ENCODE results near the gene SETBP1. TPM values are rescaled to one million over a fixed set of nuclear protein-coding genes. Genes with fewer than 3 reads are reported as not detected.

The SETBP1 gene
- polyA plus RNA-seq, 1 experiment = 0.71 TPM

DNA sequence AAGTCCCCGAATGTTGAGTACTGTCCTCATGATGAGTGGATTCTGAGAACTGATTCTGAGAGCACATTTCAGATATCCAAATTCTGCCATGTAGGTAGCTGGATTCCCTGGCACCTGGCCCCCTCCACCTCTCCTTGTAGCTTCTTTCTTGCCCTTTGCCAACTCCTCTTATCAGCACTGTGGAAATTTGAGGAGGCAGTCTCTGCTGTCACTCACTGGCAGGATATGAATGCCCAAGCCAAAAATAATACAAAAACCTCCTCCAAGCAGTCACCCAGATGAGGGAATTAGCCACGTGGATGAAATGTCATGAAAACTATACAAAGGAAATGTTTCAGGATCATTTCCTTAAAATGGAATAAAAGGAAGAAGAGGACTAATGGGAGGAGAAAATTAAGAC is 276.8 kb downstream of the SETBP1 start:
- DNase-seq (ENCODE audit: low read depth, low spot score) = no peak
- CTCF ChIA-PET = interaction anchor here (1.1 kb wide), 1 partner anchor 427 kb away, joined by 3 read pairs; no protein-coding TSS in a partner anchor
- Histone ChIP-seq H3K27me3 (ENCODE audit: control insufficient read depth, insufficient read depth, low read length) (no peaks in the 10 kb centered on the region), H3K27ac (ENCODE audit: low read depth, low read length) (no peak overlapping the region), H3K4me3 (ENCODE audit: low read depth, low read length) (no peak overlapping the region), H3K9me3 (ENCODE audit: control insufficient read depth, insufficient read depth, low read length) (no peaks in the 10 kb centered on the region)
- POLR2A ChIA-PET = no interaction called here
- TF ChIP-seq, protein P1, sequence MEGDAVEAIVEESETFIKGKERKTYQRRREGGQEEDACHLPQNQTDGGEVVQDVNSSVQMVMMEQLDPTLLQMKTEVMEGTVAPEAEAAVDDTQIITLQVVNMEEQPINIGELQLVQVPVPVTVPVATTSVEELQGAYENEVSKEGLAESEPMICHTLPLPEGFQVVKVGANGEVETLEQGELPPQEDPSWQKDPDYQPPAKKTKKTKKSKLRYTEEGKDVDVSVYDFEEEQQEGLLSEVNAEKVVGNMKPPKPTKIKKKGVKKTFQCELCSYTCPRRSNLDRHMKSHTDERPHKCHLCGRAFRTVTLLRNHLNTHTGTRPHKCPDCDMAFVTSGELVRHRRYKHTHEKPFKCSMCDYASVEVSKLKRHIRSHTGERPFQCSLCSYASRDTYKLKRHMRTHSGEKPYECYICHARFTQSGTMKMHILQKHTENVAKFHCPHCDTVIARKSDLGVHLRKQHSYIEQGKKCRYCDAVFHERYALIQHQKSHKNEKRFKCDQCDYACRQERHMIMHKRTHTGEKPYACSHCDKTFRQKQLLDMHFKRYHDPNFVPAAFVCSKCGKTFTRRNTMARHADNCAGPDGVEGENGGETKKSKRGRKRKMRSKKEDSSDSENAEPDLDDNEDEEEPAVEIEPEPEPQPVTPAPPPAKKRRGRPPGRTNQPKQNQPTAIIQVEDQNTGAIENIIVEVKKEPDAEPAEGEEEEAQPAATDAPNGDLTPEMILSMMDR (IDR thresholded peaks at IDR 0.05; ENCODE audit: low read depth, low read length) = no peak

DNA sequence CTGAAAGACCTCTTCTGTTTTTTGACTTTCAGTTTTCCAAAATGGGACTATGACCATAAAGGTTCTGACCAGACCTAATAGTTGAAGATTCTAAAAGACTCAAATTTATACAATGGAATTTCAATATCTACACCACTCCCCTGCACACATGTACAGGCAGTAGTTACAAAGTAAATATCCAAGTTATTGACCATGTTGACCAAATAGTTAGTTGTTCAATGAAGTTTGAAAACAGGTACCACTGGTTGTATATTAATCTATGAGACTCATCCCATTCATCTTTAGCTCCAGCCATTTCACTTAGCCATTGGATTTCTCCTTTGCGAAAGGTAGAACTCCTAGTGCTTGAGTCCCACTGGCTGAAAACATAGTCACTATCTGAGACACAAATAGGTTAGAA is 277.4 kb downstream of the SETBP1 start:
- no peak for DNase-seq (ENCODE audit: low read depth, low spot score)
- no peaks in the 10 kb centered on the region for H3K27me3 ChIP-seq (ENCODE audit: control insufficient read depth, insufficient read depth, low read length)
- H3K4me3 ChIP-seq (ENCODE audit: low read depth, low read length) = no peak overlapping the region
- ChIA-PET CTCF (interaction anchor here (1.1 kb wide), 1 partner anchor 426 kb away, joined by 3 read pairs; no protein-coding TSS in a partner anchor), POLR2A (no interaction called here)
- H3K27ac ChIP-seq (ENCODE audit: low read depth, low read length) = no peak overlapping the region
- no peaks in the 10 kb centered on the region for H3K9me3 ChIP-seq (ENCODE audit: control insufficient read depth, insufficient read depth, low read length)
- TF ChIP-seq, protein P1 (IDR thresholded peaks at IDR 0.05; ENCODE audit: low read depth, low read length) = no peak

DNA sequence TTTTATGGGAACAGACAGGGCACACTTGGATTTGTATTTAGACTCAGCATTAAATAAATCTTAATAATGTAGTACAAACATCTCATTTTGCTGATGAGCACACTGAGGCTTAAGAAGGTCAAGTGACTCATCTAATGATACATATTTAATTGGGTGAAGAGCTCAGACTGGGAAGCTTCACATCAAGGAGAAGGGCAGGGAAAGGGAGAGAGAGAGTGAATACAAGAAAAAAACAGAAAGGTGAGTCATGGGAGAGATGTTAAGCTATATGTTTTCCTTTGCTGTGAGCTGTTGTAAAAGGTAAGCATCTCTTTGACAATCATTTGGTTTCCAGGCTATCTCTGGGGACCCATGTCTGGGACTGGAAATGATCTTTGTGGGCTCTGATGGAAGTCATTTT is 277.8 kb downstream of the SETBP1 start:
- Histone ChIP-seq H3K4me3 (ENCODE audit: low read depth, low read length) (no peak overlapping the region), H3K27me3 (ENCODE audit: control insufficient read depth, insufficient read depth, low read length) (no peaks in the 10 kb centered on the region), H3K27ac (ENCODE audit: low read depth, low read length) (no peak overlapping the region), H3K9me3 (ENCODE audit: control insufficient read depth, insufficient read depth, low read length) (no peaks in the 10 kb centered on the region)
- TF ChIP-seq, protein P1 (IDR thresholded peaks at IDR 0.05; ENCODE audit: low read depth, low read length) = no peak
- ChIA-PET CTCF (interaction anchor here (1.1 kb wide), 1 partner anchor 426 kb away, joined by 3 read pairs; no protein-coding TSS in a partner anchor), POLR2A (no interaction called here)
- no peak for DNase-seq (ENCODE audit: low read depth, low spot score)

DNA sequence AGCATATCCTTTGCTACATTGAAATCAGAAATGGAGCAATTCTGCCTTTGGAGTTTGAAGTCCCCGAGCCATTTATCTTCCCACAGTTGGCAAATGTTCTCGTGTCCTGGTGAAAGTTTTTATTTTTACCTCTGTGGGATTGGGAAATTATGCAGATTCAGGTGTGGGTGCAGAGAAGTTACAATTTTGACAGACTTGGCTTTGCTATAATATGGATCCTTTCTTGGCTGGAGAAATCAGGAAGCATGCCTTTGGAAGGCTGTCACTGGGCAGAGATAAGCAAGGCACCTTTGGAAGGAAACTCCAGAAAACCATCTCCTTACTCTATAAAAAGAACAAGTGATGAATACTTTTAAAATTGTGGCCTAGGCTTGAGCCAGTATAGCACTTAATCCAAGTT is 278.3 kb downstream of the SETBP1 start:
- H3K27ac ChIP-seq (ENCODE audit: low read depth, low read length) = no peak overlapping the region
- H3K9me3 ChIP-seq (ENCODE audit: control insufficient read depth, insufficient read depth, low read length) = no peaks in the 10 kb centered on the region
- DNase-seq (ENCODE audit: low read depth, low spot score) = no peak
- ChIA-PET CTCF (no interaction called here), POLR2A (no interaction called here)
- no peak overlapping the region for H3K4me3 ChIP-seq (ENCODE audit: low read depth, low read length)
- TF ChIP-seq, protein P1 (IDR thresholded peaks at IDR 0.05; ENCODE audit: low read depth, low read length) = no peak
- no peaks in the 10 kb centered on the region for H3K27me3 ChIP-seq (ENCODE audit: control insufficient read depth, insufficient read depth, low read length)

DNA sequence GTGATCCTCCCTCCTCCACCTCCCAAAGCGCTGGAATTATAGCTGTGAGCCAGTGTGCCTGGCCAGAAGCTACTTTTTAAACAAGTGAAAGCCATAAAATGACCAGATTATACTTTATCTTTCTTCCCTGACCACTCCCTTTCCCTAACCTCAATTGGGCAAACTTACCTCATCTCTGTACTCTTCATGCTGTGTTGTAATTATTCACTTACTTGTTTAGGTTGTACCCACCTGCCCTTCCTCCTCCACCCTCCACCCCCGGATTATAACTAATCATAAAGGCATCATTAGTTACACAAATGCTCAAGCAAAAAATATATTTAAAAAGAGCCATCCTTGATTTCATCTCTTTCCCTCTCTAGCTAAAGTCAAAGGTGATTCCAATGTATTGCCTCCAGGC is 279.9 kb downstream of the SETBP1 start:
- TF ChIP-seq, protein P1 (IDR thresholded peaks at IDR 0.05; ENCODE audit: low read depth, low read length) = no peak
- Histone ChIP-seq H3K4me3 (ENCODE audit: low read depth, low read length) (no peak overlapping the region), H3K27me3 (ENCODE audit: control insufficient read depth, insufficient read depth, low read length) (no peaks in the 10 kb centered on the region), H3K9me3 (ENCODE audit: control insufficient read depth, insufficient read depth, low read length) (no peaks in the 10 kb centered on the region), H3K27ac (ENCODE audit: low read depth, low read length) (no peak overlapping the region)
- DNase-seq (ENCODE audit: low read depth, low spot score) = no peak
- ChIA-PET POLR2A (no interaction called here), CTCF (no interaction called here)

Measured in AG04450 (cell line).